RKO (cell line): Measurements from ENCODE around the gene RIMS4.

Source experiments
- DNase-seq: peaks from one replicate; pipeline ENCODE4 v3.0.0-alpha.2; 2016; ENCODE audit warnings: low spot score

The RIMS4 gene

DNA sequence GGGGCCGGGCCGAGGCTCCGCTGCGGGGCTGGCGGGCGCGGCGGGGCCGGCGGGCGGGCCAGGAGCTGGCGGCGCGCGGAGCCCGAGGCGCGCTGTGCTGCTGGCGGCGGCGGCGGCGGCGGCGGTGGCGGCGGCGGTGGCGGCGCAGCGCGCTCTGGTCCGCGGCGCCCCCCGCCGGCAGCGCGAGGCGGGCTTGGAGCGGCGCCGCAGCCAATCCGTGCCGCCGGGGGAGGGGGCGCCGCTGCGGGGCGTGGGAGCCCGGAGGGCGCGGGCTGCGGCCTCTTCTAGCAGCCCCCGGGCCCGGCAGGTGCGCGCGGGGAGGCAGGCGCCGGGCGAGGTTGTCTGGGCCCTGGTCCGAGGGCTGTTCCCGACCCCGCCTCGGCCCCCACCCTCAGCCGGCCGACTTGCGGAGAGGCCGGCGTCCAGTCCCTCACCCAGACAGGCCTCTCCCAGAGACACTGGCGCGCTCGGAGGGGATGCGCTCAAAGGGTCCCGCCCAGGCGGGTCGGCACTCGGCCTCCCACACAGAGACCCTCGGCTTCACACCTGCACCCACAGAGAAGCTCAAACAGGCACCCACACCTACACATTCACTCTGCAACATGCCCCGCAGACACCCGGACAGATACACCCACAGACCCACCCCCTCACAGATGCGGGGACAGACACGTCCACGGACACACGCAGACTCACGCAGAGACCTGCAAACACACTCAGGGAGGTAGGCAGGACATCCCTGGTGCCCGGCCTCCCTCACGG is at the start of gene RIMS4:
Gene RIMS4 (minus strand): TSS at position 156 of the 759 bp plus-strand sequence. CDS start 275 bp downstream, outside the sequence.
- no peak for DNase-seq

DNA sequence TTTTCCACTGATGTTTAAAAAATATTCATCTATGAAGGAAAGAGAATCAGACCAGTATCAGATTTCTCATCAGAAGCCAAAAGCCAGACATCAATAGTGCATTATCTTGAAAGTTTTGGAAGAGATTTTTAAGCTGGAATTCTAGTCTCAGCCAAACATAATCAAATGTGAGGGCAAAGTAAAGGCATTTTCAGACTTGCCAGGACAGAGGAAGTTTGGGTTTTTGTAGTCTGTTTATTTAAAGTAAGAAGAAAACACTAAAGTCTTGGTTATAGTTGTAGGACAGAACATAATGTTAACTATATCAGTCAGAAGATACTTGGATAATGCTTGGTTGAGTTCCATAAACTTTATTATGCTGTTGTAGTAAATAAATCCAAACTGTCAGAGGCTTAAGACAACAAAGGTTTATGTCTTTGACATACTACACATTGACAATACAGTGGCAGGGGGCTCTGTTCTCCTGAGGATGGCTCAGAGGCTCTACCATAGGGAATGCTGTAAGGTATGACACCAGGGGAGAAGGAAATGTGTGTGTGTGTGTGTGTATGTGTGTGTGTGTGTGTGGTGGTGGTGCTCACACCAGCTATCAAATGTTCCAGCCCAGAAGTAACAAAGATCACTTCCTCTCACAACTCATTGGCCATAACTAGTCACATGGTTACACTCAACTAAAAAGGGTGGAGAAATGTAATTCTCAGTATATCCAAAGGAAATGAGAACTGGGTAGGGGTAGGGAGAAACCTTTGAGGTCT is 48.4 kb upstream of the RIMS4 start:
- peak; percentile 27 for DNase-seq

DNA sequence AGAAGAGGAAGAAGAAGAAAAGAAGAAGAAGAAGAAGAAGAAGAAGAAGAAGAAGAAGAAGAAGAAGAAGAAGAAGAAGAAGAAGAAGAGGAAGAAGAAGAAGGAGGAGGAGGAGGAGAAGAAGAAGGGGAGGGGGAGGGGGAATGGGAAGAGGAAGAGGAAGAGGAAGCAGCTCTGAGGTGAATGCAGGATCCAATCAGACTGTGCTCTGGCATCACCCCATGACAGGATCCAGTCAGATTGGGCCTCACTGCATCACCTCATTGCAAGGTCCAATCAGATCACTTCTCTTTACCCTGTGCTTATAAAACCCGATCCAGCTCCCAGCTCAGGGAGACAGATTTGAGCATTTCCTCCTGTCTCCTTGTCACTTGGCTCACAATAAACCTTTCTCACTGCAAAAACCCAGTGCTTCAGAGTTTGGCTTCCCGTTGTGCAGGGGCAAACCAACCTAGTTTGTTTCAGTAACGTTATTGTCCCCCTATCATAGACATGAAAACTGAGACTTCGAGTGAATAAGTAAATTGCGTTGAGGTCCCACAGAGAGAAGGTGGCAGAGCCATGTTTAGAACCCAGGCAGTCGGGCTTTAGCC is 46.6 kb upstream of the RIMS4 start:
- peak; percentile 30 for DNase-seq

DNA sequence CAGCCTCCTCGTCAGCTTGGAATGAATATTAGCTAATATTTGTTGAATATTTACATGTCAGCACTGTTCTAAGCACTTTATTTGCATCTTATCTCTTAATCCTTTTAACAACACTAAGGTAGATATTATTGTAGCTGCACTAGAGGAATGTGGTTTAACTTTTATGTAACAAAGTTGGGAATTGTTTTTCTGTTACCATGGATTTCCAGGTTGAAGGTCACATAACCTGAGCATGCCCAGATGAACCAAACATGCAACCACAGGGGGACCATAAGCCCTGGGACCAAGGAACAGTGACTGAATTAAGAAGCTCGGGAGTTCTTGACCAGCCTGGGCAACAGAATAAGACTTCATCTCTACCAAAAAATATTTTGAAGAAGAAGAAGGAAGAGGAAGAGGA is 46.1 kb upstream of the RIMS4 start:
- no peak for DNase-seq

DNA sequence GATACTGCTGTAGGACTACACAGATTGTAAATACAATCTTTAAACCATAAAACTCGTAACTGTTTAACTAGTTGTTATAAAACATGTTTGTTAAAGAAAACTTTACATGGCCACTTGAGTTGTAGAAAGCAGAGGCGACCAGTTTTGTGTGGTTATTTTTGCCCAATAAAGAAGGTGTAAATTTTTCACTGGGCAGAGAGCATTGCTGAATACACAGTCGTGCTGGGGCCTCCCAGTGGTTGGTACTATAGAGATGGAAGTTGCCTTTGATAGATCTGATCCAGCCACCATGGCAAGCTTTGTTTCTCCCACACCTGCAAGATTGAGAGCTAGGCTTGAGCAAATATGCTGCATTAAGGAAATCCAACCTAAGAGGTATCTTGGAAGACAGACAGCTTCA is 41.2 kb upstream of the RIMS4 start:
- no peak for DNase-seq

DNA sequence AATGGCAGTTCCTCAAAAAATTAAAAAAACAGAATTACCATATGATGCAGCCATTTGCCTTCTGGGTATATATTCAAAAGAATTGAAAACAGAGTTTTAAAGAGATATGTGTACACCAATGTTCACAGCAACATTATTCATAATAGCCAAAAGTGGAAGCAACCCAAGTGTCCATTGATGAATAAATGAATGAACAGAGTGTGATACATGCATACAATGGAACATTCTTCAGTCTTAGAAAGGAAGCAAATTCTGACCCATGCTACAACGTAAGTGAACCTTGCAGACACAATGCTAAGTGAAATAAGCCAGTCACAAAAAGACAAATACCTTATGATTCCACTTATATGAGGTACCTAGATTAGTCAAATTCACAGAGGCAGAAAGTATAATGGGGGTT is 40.5 kb upstream of the RIMS4 start:
- DNase-seq, result no peak

DNA sequence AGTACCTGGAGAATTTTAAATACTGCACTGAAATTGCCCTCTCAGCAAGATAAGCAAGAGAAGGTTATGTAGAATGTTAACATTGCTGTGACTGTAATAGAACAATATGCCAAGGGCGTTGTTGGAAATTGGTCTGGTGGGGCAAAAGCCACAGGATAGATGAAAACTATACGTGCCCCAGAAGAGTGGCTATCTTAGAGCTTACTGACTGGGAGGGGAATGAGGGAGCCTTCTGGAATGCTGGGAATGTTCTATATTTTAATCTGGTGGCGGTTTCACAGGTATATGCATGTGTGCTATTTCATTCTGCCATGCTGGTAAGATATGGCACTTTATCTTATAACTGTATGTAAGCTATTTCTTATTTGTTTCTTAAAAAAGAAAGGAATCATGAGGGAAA is 39.9 kb upstream of the RIMS4 start:
- no peak for DNase-seq

DNA sequence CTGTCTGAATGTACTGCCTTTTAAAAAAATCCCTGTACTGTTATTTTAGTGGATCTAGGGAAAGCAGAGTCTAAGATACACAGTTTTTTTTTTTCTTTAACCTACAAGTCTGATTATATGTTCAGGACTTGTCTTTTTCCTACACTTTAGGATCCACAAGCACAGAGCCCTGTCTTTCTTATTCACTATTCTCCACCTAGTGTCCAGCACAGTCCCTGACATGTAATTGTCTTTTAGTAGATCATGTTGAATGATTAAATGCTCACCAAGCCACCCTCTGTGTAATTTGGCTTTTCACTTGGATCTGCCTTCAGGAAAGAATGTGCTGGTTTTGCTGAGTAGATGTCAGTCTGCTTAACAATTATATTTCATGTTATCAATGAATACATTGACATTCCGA is 39.4 kb upstream of the RIMS4 start:
- DNase-seq, result no peak

DNA sequence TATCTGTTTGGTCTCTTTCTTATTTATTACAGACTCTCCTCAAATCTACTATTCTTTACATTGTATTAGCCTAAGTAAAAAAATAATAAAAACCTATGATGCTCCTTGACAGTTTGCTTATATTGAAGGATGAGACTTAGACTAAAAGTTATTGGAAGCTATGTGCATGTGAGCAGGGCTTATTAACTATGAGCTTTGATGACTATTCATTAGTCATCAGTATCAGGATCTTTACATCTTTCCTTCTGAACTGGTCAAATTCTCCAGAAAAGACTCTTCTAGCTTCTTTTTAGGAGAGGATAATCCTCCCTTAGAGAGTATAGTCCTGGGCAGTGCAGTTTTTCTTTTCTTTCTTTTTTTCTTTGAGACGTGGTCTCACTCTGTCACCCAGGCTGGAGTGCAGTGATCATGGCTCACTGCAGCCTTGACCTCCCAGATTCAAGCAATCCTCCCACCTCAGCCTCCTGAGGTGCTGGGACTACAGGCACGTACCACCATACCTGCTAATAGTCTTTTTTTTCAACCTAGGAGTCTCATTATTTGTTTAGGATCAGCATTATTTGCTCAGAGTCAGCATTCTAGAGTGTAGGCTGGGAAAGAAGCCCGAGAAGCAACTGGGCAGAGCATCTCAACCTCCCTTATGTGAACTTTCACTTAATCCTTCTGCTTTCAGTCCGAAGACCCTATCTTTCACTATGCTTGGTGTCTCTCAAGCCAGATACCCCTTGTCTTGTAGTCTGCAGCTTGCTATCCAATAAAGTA is 38.1 kb upstream of the RIMS4 start:
- no peak for DNase-seq

DNA sequence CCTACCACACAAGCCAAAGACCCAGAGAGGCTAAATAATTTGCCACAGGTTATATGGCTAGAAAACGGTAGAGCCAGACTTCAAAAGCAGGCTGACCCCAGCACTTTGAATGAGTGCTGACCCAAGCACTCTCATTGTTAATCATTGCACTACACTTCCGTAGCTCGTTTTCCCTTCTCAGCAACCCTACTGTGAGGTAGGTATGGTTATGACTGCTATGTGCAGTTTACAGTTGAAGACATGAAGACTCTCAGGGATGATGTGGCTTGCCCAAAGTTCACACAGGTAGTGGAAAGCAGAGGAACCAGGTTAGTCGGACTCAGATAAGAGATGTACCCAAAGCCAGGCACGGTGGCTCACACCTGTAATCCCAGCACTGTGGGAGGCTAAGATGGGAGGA is 33.5 kb upstream of the RIMS4 start:
- no peak for DNase-seq

DNA sequence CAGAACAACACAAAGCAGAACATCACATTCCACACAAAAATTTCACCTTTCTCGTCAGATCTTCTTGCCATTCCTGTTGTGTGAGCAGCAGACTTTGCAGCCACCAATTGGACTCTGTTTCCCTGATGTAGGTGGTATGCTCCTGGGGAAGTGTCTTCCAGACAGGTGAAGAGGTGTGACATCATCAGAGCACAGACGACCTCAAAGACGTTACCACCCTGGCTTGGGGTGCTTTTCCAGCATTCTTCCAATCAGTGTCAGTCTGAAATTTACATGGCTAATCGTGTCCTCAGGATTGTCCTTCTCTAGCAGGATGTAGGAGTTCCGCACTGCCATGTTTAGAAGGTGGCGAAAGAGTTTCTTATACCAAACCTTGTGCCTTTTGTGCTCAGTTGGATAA is 31.6 kb upstream of the RIMS4 start:
- DNase-seq, result no peak

DNA sequence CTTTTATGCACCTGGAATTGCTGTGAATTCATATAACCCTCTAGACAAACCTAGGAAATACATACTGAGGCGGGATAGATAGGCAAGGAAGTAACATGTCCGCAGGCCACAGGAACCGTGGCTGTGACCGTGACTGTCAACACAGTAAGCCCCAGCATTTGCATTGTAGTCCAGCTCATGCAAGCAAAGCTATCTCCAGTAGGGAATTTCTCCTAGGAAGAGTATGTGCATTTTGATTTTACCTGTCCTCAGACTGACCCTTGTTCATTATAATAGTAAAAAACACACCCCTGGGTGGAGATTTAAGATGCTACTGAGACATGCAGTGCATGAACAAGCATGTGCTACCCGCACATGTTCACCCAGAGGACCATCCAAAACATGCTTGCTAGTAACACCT is 30.5 kb upstream of the RIMS4 start:
- DNase-seq, result no peak

DNA sequence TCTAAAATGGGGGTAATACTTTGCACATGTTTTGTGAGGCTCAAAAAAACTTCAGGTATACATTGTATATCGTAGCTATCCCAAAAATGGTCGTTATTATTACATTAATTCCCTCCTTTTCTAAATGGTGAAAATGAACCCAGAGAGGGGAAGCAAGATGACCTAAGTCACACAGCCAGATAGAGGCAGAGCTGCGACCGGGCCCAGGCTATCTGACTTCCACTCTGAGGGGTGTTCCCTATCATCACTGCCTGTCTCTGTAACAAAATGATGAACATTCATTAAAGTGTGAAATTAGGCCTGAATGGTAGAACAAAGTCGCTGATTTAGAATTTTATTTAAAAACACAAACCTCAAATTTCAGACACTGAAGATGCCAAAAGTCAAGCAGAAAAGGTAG is 29.1 kb upstream of the RIMS4 start:
- no peak for DNase-seq

DNA sequence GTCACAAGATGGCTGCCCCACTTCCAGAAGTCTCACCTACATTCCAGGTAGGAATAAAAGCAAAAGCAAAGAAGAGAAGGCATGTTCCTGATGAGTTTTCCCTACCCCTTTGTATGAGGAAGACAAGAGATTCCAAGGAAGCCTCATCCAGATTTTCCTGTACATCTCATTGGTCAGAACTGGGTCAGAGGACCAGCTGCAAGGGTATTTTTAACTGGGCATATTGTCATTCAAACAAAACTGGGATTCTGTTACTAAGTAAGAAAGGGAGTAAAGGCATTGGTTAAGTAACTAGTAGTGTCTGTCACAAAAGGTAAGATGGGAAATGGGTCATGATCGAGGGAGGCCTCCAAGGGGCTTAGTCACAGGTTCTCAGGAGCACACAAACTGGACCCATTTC is 28.2 kb upstream of the RIMS4 start:
- DNase-seq, result no peak

DNA sequence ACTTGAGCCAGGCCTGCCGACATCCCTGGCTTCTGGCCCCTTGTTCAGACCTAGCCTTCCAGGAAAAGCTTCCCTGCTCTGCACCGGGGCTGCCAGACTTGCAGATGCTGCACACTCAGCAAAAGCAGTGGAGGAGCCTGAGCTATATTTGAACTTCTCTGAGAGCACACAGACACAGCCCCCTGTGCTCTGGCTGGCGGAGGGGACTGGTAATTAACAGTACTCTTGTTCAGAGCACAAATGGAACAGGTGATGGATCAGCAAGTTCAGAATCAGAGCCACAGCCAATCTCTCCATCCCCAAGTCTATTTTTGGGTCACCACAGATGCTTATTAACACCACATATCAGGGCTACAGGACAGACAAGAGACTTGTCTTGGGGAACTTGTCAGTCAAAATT is 27.6 kb upstream of the RIMS4 start:
- DNase-seq, result no peak

DNA sequence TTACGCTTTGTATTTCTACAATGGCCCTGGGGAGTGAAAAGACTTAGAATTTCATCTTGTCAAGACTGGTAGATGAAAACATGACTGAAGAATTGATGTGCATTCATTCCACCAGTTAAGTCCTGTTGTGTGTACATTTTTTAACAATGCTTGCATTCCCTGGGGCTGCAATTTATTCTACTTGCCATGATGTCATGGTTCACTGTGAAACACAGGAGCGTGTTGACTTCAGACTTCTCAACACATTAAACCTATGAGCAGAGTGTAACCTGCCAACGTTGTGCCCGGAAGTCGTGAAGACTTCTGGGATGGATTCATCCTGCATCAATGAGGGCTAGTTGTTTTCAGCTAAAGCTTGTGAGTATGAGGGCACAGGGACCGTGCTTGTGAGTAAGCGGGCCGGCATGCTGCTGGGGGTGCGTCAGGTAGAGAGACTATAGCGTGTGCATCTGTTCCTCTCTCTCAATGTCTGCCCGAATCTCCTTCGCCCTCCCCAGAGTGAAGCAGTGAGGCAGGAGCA is 26.3 kb upstream of the RIMS4 start:
- no peak for DNase-seq

DNA sequence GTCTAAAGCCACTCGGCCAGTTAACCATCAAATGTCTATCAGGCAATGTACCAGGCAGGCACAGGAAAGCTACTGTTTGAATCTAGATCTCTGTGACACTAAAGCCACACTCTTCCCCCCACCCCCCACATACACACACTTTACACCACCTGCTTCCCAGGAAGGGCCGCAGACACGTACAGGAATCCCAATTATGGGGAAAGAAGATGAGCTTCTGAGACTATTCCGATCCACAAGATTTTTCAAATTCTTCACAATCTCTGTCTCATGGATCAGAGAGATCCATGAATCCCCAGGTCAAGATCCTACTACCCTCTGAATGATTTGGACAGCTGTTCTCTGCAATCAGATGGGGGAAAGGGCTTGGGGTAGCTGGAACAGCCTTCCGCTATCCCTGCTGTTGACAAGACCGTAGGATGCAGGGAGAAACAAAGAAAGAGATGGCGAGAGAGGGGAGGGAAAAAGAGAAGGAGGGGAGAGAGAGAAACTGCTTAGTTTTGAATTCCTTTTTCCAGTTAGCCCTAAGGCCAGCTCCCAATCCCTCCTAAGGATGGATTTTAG is 25.4 kb upstream of the RIMS4 start:
- DNase-seq, result no peak

DNA sequence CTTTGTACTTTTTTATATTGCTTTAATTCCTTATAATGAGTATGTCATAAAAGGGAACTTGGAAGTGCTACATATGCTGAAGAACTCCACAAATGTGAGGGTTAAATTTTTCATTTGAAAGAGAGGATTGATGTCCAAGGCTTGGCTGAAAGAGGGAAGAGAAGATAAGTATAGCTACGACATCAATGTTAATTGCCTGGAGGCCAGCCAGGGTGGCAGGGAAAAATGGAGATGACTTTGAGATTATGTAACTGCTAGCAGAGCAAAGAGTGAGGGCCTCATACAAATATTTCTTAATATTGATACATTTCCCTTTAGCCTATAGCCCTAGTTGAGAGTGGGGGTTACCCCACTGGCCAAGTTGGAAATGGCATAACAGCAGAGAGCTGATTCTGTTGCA is 24.8 kb upstream of the RIMS4 start:
- no peak for DNase-seq

DNA sequence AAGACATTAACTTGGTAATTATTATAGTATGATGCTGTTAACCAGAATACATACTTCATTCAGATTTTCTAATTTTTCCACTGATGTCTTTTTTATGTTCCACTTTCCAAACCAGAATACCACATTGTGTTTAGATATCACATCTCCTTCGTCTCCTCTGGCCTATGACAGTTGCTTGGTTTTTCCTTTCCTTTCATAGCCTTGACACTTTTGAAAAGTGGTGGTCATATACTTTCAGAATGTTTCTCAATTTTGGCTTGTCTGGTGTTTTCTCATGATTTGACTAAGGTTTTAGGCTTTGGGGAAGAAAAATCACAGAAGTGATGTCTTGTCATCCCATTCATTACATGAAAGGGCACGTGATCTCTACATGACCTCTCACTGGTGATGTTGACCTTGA is 24.3 kb upstream of the RIMS4 start:
- no peak for DNase-seq

DNA sequence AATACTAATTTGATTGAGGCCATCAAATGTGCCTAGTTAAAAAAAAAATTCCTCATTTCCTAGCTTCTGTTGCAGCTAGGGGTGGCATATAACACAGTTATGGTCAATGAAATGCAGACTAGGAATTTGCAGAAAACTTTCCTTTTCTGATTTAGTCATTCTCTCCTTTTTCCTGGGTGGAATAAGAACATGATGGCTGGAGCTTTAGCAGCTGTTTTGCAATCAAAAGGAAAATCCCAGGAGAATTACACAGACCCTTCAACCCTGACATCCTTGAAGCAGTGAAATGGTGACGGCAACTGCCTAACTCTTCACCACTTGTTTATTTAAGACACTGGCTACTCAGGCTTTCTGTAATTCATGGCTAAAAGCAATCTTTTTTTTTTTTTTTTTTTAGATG is 23.1 kb upstream of the RIMS4 start:
- DNase-seq, result no peak

DNA sequence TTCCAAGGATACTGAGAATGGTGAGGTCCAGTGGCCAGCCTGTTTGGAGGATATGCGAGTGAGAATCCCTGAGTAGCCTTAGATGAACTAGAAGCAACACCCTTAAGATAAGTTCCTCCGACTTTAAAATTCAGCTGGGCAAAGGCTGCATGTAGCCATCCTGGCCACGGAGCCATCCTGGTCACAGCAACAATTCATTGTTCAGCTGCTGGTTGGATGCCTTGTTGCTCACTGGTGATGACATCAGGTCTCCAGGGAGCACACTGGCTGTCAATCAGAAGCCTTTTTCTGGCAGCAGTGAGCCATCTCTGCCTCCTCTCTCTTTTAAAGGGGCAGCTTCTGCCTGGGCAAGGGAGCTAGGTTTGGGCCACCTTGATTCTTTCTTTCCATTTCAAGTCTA is 22.4 kb upstream of the RIMS4 start:
- DNase-seq, result peak; percentile 69

DNA sequence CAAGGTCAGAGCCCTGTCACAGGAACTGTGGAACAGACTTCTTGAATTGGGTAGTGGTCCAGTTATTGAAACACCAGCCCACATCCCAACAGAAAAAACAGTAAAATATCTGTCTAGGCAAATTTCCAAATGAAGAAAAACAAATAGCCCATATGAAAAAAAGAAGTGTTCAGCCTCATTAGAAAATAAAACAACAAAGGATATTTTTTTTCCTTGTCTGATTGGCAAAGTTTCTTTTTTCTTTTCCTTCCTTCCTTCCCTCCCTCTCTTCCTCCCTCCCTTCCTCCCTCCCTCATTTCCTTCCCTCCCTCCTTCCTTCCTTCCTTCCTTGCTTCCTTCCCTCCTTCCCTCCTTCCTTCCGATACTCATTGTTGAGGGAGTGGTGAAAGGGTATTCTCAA is 20.6 kb upstream of the RIMS4 start:
- no peak for DNase-seq
